ENCODE results near the gene WDR20. TPM values are rescaled to one million over a fixed set of nuclear protein-coding genes. Genes with fewer than 3 reads are reported as not detected.

WDR20 gene
- total and polyA plus RNA-seq, 2 of the 8 experiments (the other 6 are each of a cell fraction or from before 2014, with no cell fraction given): 11.2 to 26.7 TPM

DNA sequence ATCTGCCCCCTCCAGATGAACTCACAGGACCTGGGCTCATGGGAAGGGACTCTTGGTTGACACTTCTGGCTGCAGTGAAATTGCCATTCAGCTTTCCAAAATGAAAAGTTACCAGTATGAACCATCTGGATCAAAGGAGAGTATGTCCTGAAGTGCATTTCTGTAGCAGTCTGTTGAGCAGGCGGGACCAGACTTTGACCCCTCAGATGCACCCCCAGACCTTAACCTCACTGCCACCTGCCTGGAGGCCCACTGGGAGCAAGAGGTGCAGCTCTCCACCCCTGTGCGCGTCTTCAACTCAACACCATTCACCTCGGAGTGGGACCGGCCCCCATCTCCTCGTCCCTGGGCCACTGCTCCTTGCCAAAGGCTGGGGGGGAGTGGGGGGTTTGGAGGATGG lies 110.3 kb downstream of the WDR20 start (continued):
- TF ChIP-seq, protein P1, sequence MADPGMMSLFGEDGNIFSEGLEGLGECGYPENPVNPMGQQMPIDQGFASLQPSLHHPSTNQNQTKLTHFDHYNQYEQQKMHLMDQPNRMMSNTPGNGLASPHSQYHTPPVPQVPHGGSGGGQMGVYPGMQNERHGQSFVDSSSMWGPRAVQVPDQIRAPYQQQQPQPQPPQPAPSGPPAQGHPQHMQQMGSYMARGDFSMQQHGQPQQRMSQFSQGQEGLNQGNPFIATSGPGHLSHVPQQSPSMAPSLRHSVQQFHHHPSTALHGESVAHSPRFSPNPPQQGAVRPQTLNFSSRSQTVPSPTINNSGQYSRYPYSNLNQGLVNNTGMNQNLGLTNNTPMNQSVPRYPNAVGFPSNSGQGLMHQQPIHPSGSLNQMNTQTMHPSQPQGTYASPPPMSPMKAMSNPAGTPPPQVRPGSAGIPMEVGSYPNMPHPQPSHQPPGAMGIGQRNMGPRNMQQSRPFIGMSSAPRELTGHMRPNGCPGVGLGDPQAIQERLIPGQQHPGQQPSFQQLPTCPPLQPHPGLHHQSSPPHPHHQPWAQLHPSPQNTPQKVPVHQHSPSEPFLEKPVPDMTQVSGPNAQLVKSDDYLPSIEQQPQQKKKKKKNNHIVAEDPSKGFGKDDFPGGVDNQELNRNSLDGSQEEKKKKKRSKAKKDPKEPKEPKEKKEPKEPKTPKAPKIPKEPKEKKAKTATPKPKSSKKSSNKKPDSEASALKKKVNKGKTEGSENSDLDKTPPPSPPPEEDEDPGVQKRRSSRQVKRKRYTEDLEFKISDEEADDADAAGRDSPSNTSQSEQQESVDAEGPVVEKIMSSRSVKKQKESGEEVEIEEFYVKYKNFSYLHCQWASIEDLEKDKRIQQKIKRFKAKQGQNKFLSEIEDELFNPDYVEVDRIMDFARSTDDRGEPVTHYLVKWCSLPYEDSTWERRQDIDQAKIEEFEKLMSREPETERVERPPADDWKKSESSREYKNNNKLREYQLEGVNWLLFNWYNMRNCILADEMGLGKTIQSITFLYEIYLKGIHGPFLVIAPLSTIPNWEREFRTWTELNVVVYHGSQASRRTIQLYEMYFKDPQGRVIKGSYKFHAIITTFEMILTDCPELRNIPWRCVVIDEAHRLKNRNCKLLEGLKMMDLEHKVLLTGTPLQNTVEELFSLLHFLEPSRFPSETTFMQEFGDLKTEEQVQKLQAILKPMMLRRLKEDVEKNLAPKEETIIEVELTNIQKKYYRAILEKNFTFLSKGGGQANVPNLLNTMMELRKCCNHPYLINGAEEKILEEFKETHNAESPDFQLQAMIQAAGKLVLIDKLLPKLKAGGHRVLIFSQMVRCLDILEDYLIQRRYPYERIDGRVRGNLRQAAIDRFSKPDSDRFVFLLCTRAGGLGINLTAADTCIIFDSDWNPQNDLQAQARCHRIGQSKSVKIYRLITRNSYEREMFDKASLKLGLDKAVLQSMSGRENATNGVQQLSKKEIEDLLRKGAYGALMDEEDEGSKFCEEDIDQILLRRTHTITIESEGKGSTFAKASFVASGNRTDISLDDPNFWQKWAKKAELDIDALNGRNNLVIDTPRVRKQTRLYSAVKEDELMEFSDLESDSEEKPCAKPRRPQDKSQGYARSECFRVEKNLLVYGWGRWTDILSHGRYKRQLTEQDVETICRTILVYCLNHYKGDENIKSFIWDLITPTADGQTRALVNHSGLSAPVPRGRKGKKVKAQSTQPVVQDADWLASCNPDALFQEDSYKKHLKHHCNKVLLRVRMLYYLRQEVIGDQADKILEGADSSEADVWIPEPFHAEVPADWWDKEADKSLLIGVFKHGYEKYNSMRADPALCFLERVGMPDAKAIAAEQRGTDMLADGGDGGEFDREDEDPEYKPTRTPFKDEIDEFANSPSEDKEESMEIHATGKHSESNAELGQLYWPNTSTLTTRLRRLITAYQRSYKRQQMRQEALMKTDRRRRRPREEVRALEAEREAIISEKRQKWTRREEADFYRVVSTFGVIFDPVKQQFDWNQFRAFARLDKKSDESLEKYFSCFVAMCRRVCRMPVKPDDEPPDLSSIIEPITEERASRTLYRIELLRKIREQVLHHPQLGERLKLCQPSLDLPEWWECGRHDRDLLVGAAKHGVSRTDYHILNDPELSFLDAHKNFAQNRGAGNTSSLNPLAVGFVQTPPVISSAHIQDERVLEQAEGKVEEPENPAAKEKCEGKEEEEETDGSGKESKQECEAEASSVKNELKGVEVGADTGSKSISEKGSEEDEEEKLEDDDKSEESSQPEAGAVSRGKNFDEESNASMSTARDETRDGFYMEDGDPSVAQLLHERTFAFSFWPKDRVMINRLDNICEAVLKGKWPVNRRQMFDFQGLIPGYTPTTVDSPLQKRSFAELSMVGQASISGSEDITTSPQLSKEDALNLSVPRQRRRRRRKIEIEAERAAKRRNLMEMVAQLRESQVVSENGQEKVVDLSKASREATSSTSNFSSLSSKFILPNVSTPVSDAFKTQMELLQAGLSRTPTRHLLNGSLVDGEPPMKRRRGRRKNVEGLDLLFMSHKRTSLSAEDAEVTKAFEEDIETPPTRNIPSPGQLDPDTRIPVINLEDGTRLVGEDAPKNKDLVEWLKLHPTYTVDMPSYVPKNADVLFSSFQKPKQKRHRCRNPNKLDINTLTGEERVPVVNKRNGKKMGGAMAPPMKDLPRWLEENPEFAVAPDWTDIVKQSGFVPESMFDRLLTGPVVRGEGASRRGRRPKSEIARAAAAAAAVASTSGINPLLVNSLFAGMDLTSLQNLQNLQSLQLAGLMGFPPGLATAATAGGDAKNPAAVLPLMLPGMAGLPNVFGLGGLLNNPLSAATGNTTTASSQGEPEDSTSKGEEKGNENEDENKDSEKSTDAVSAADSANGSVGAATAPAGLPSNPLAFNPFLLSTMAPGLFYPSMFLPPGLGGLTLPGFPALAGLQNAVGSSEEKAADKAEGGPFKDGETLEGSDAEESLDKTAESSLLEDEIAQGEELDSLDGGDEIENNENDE (IDR thresholded peaks at IDR 0.05; ENCODE audit: insufficient replicate concordance, low read length): no peak
- TF ChIP-seq TAF7 (optimal IDR thresholded peaks at IDR 0.05; ENCODE audit: borderline replicate concordance, low read depth, low read length): no peak
- no peak for TF ChIP-seq RBBP5 (IDR thresholded peaks at IDR 0.05; ENCODE audit: borderline replicate concordance, low read depth, low read length)
- TF ChIP-seq RXRA (IDR thresholded peaks at IDR 0.05; ENCODE audit: insufficient read depth, low read depth, low read length): no peak
- no peak for TF ChIP-seq CBX5 (IDR thresholded peaks at IDR 0.05; ENCODE audit: low read depth, low read length)
- no peak for TF ChIP-seq JUN (IDR thresholded peaks at IDR 0.05; ENCODE audit: low read depth, low read length)
- TF ChIP-seq RAD21 (IDR thresholded peaks at IDR 0.05 in 1 of 2, conservative IDR thresholded peaks at IDR 0.05 in 1 of 2; ENCODE audit: low read depth in 2 of 2, low read length in 2 of 2): no peak
- TF ChIP-seq, protein P2, sequence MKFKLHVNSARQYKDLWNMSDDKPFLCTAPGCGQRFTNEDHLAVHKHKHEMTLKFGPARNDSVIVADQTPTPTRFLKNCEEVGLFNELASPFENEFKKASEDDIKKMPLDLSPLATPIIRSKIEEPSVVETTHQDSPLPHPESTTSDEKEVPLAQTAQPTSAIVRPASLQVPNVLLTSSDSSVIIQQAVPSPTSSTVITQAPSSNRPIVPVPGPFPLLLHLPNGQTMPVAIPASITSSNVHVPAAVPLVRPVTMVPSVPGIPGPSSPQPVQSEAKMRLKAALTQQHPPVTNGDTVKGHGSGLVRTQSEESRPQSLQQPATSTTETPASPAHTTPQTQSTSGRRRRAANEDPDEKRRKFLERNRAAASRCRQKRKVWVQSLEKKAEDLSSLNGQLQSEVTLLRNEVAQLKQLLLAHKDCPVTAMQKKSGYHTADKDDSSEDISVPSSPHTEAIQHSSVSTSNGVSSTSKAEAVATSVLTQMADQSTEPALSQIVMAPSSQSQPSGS (IDR thresholded peaks at IDR 0.05; ENCODE audit: low read length): no peak
- no peak for TF ChIP-seq EZH2 (IDR thresholded peaks at IDR 0.05; ENCODE audit: low read depth, low read length, severe bottlenecking)
